K562 (cell line): ENCODE results near the gene PYGB. TPM values are rescaled to one million over a fixed set of nuclear protein-coding genes. Genes with fewer than 3 reads are reported as not detected.

Experiments used
- ATAC-seq: fragments of 200-7000 bp; cut with Tn5 transposase; 3 replicates; pipeline ENCODE4 v1.9.1; 2020; ENCODE audit warnings: moderate library complexity
- BruUV-seq: library from RNA; stranded (reverse); fragments of 400-500 nt; replicated peaks from 2 replicates; lab custom pipeline; 2021; lab: Mats Ljungman, UMichigan
- CTCF ChIA-PET: fragments of 300-600 bp; formaldehyde crosslinking; extraction: SDS; loops from one replicate; lab custom pipeline; 2021; ENCODE audit warnings: low intra/inter-chr PET ratio; lab: Yijun Ruan, JAX
- POLR2A ChIA-PET: fragments of 300-600, 350-650 bp; sonication (Branson Sonifier 250); formaldehyde crosslinking; extraction: SDS; loops from one replicate; lab custom pipeline; 2021; ENCODE audit warnings: antibody characterized with exemption, inconsistent platforms; lab: Yijun Ruan, JAX
- DNase-seq, 4 experiments: peaks; one replicate each; pipeline versions ENCODE4 v3.0.0 to v3.0.0-alpha.2; 2011 to 2018; ENCODE audit warnings: low spot score in 3 of 4, mixed read lengths in 3 of 4; ENCODE audit errors: extremely low read depth in 1 of 4
- FAIRE-seq: peaks from 2 replicates; lab custom pipeline; 2011; peaks lifted over from hg19 to GRCh38; lab: Jason Lieb, UNC
- H2AFZ ChIP-seq: 2 replicates; pipeline ENCODE4 v1.6.0; 2011; ENCODE audit warnings: low read depth, low read length, control low read depth, inconsistent platforms
- H3K27ac ChIP-seq: fragments of 200-600 bp; 3 replicates; pipeline ENCODE4 v1.8.0; 2011; ENCODE audit warnings: low read depth, mild to moderate bottlenecking, control low read depth, inconsistent platforms, low read length, moderate library complexity, mixed read lengths; ENCODE audit errors: extremely low read depth
- H3K27me3 ChIP-seq, 2 experiments: fragments of 300-600 bp in 1 of 2; 2 replicates in 1 of 2; 3 replicates in 1 of 2; pipeline versions ENCODE4 v1.6.0 to v1.8.0; 2011; ENCODE audit warnings: inconsistent platforms in 2 of 2, low read length in 2 of 2, mild to moderate bottlenecking in 1 of 2, mixed read lengths in 1 of 2, moderate library complexity in 1 of 2; ENCODE audit not compliant: control insufficient read depth in 2 of 2, insufficient read depth in 2 of 2
- H3K36me3 ChIP-seq: fragments of 300-600 bp; 3 replicates; pipeline ENCODE4 v1.8.0; 2011; ENCODE audit warnings: mild to moderate bottlenecking, low read length, inconsistent platforms; ENCODE audit not compliant: control insufficient read depth, insufficient read depth
- H3K4me1 ChIP-seq, 2 experiments: fragments of 200-600 bp in 1 of 2; replicated peaks in 1 of 2; 2 replicates in 1 of 2; 3 replicates in 1 of 2; pipeline versions ENCODE4 v1.5.1 to v1.8.0; 2011; ENCODE audit warnings: inconsistent platforms in 2 of 2, low read length in 2 of 2, mild to moderate bottlenecking in 1 of 2, mixed read lengths in 1 of 2, moderate library complexity in 1 of 2; ENCODE audit not compliant: control insufficient read depth in 2 of 2, insufficient read depth in 2 of 2
- H3K4me2 ChIP-seq: 2 replicates; pipeline ENCODE4 v1.6.1; 2011; ENCODE audit warnings: low read length, control low read depth, inconsistent platforms, mixed read lengths; ENCODE audit not compliant: insufficient read depth
- H3K4me3 ChIP-seq: fragments of 200-600 bp; sonication (generic), shearing (Covaris generic); 2 replicates; pipeline ENCODE4 v1.5.1; 2016; ENCODE audit warnings: control low read depth, inconsistent platforms
- H3K79me2 ChIP-seq: fragments of 200-600 bp; 3 replicates; pipeline ENCODE4 v1.8.0; 2011; ENCODE audit warnings: low read length, inconsistent platforms; ENCODE audit not compliant: control insufficient read depth, insufficient read depth
- H3K9ac ChIP-seq, 2 experiments: 2 replicates each; pipeline versions ENCODE4 v1.6.0 to v1.6.1; 2011; ENCODE audit warnings: low read depth in 2 of 2, low read length in 2 of 2, control low read depth in 1 of 2, inconsistent platforms in 1 of 2, mild to moderate bottlenecking in 1 of 2, mixed read lengths in 1 of 2; ENCODE audit not compliant: insufficient read depth in 1 of 2
- H3K9me1 ChIP-seq: one replicate; pipeline ENCODE4 v1.6.0; 2011; ENCODE audit warnings: inconsistent platforms, mild to moderate bottlenecking, low read length, moderate library complexity; ENCODE audit not compliant: control insufficient read depth, insufficient read depth
- H3K9me3 ChIP-seq: replicated peaks from 2 replicates; pipeline ENCODE4 v1.5.1; 2011; ENCODE audit warnings: low read depth, low read length, inconsistent platforms; ENCODE audit not compliant: control insufficient read depth, insufficient read depth
- H4K20me1 ChIP-seq: replicated peaks from 2 replicates; pipeline ENCODE4 v1.6.1; 2011; ENCODE audit warnings: low read length, inconsistent platforms, mixed read lengths; ENCODE audit not compliant: control insufficient read depth, insufficient read depth
- ATF1 ChIP-seq, 2 experiments: fragments of 450-650 bp in 1 of 2; IDR thresholded peaks; 2 replicates each; pipeline ENCODE4 v1.6.1; 2016; ENCODE audit warnings: missing compliant biosample characterization in 1 of 2, missing genetic modification characterization in 1 of 2
- PTRF ChIP-seq: fragments of 450-650 bp; IDR thresholded peaks from 2 replicates; pipeline ENCODE4 v1.6.1; 2016; ENCODE audit warnings: mild to moderate bottlenecking, missing genetic modification characterization, missing compliant biosample characterization
- RBM34 ChIP-seq: fragments of 200-400 bp; formaldehyde crosslinking; IDR thresholded peaks from 2 replicates; pipeline ENCODE4 v1.6.1; 2018; ENCODE audit warnings: low read length, borderline replicate concordance; ENCODE audit not compliant: insufficient read depth
- ZNF253 ChIP-seq: fragments of 250-450 bp; sonication (Bioruptor Pico); conservative IDR thresholded peaks from 2 replicates; pipeline ENCODE4 v1.6.1; 2021; ENCODE audit warnings: mild to moderate bottlenecking
- ZNF408 ChIP-seq: fragments of 250-450 bp; sonication (Bioruptor Pico); IDR thresholded peaks from 2 replicates; pipeline ENCODE4 v1.4.0; 2020; ENCODE audit warnings: low read depth, mild to moderate bottlenecking, moderate library complexity
- ZNF511 ChIP-seq: sonication (generic); formaldehyde crosslinking; IDR thresholded peaks from 2 replicates; pipeline ENCODE4 v1.8.0; 2022; ENCODE audit warnings: mild to moderate bottlenecking, missing genetic modification reagents
- WGBS: fragments of 100-300 bp; shearing (Covaris generic); methylation state at CpG from one replicate; pipeline ENCODE4 v1.1.6; 2016; ENCODE audit warnings: low coverage, mixed read lengths; ENCODE audit not compliant: insufficient coverage; ENCODE audit errors: missing lambda C conversion rate; 5-methylcytosine and 5-hydroxymethylcytosine counted together
- in situ Hi-C: fragments of 300-500 bp; cut with MboI; formaldehyde crosslinking; loops from 4 replicates; pipeline ENCODE4 v1.15.0; 2018; ENCODE audit warnings: inconsistent platforms, mixed read lengths
- intact Hi-C: fragments of 100-400 bp; cut with micrococcal nuclease; formaldehyde crosslinking; loops from 2 replicates; pipeline ENCODE4 v1.14.2; 2022
- polyA plus RNA-seq, 8 experiments: library from polyadenylated mRNA; depleted of rRNA in 4 of 8; stranded (reverse) in 5 of 8; unstranded in 3 of 8; fragments of >200 nt; fragmentation: Nextera tagmentation in 2 of 8; fragmentation: Illumina TruSeq in 1 of 8; extraction: Ambion mirVana in 2 of 8; extraction: Trizol in 1 of 8; gene quantifications; 2 replicates each; pipeline versions ENCODE4 v1.2.1 to v1.2.3, GENCODE V29; 2011 to 2014; ENCODE audit warnings: inconsistent platforms in 1 of 8, missing spikeins in 1 of 8
- total RNA-seq, 7 experiments: library from RNA; depleted of rRNA in 6 of 7; stranded (reverse); fragments of >200 nt in 6 of 7; fragmentation: Illumina TruSeq in 2 of 7; extraction: Trizol in 2 of 7; gene quantifications; 2 replicates each; pipeline versions ENCODE4 v1.2.1 to v1.2.3, GENCODE V29; 2011 to 2021; ENCODE audit warnings: low replicate concordance in 1 of 7

PYGB gene
- total and polyA plus RNA-seq, 9 of the 15 experiments (the other 6 are each of a cell fraction or from before 2014, with no cell fraction given): 0.34 to 18.0 (median 9.8) TPM

GRCh38 chr20:25287631-25288290 lies 39.9 kb downstream of the PYGB start:
- POLR2A ChIA-PET: no interaction called here

More at GRCh38 chr20:25287631-25288290, 39.9 kb downstream of the PYGB start:
- peaks cover 5% of the 10 kb centered on the region; the same call in 2 of the 3 replicates for H3K36me3 ChIP-seq
- H3K9ac ChIP-seq: no peak overlapping the region
- no peaks in the 10 kb centered on the region for H3K9me3 ChIP-seq
- ATAC-seq (no peak), DNase-seq (no peak), FAIRE-seq (no peak)
- H3K27me3 ChIP-seq: no peaks in the 10 kb centered on the region
- intact Hi-C loops: no loop called here
- H3K27ac ChIP-seq: no peak overlapping the region
- no peaks in the 10 kb centered on the region for H3K9me1 ChIP-seq
- H3K4me1 ChIP-seq: no peaks in the 10 kb centered on the region
- H3K4me2 ChIP-seq: no peak overlapping the region
- H3K4me3 ChIP-seq: no peak overlapping the region
- TF ChIP-seq ZNF511 (CRISPR knock-in tag) (no peak), ZNF253 (CRISPR knock-in tag) (no peak), PTRF (tag) (no peak), RBM34 (no peak), ZNF408 (CRISPR knock-in tag) (no peak), ATF1 (CRISPR knock-in tag; IDR thresholded peaks at IDR 0.05) (no peak), ATF1 (tag; IDR thresholded peaks at IDR 0.05) (no peak)
- in situ Hi-C loops: no loop called here
- WGBS: 87% methylated on average over 13 of the region's 16 CpGs
- no peaks in the 10 kb centered on the region for H3K79me2 ChIP-seq
- CTCF ChIA-PET: no interaction called here
- no peak overlapping the region for H2AFZ ChIP-seq
- BruUV-seq: no TSS peak
- H4K20me1 ChIP-seq: no peaks in the 10 kb centered on the region
